OCI-LY1 (cell line): ENCODE measurements around the gene LIG3.
"Not testable (repeated sequence)": the region's sequence is repeated elsewhere in the genome, so short reads cannot be mapped to it uniquely, and the experiment has no call there.

ENCODE experiments used
- H2AFZ ChIP-seq: fragments of 200-600 bp; sonication (generic), shearing (Covaris generic); 2 replicates; pipeline ENCODE4 v1.6.0; 2014; ENCODE audit warnings: antibody characterized with exemption, mild to moderate bottlenecking, low read length
- H3F3A ChIP-seq: fragments of 200-600 bp; sonication (generic), shearing (Covaris generic); 2 replicates; pipeline ENCODE4 v1.6.0; 2014; ENCODE audit warnings: mild to moderate bottlenecking, antibody characterized with exemption, low read length, moderate library complexity; ENCODE audit not compliant: insufficient read depth
- H3K27ac ChIP-seq: fragments of 200-600 bp; sonication (generic); 2 replicates; pipeline ENCODE4 v1.5.1; 2014; ENCODE audit warnings: low read length, mixed run types, mild to moderate bottlenecking, low read depth; ENCODE audit not compliant: poor library complexity, severe bottlenecking
- H3K27me3 ChIP-seq: fragments of 200-600 bp; sonication (generic); 2 replicates; pipeline ENCODE4 v1.6.0; 2014; ENCODE audit warnings: antibody characterized with exemption, mild to moderate bottlenecking, low read length, moderate library complexity; ENCODE audit not compliant: insufficient read depth
- H3K36me3 ChIP-seq: fragments of 200-600 bp; sonication (generic); 2 replicates; pipeline ENCODE4 v1.6.1; 2014; ENCODE audit warnings: mild to moderate bottlenecking, antibody characterized with exemption, low read length, moderate library complexity, mixed read lengths; ENCODE audit not compliant: insufficient read depth
- H3K4me1 ChIP-seq: fragments of 200-600 bp; sonication (generic); 2 replicates; pipeline ENCODE4 v1.5.1; 2014; ENCODE audit warnings: mild to moderate bottlenecking, low read length, moderate library complexity; ENCODE audit not compliant: insufficient read depth, severe bottlenecking
- H3K4me2 ChIP-seq: fragments of 200-600 bp; sonication (generic), shearing (Covaris generic); 2 replicates; pipeline ENCODE4 v1.6.1; 2014; ENCODE audit warnings: low read length
- H3K4me3 ChIP-seq: fragments of 200-600 bp; sonication (generic); 2 replicates; pipeline ENCODE4 v1.5.1; 2014; ENCODE audit warnings: low read length, low read depth, mild to moderate bottlenecking, mixed read lengths; ENCODE audit not compliant: poor library complexity, severe bottlenecking
- H3K79me2 ChIP-seq: fragments of 200-600 bp; shearing (Covaris generic); 2 replicates; pipeline ENCODE4 v1.6.1; 2016; ENCODE audit warnings: mixed run types, low read length, mixed read lengths; ENCODE audit not compliant: insufficient read depth
- H3K9ac ChIP-seq: fragments of 200-600 bp; sonication (generic), shearing (Covaris generic); 2 replicates; pipeline ENCODE4 v1.6.1; 2014; ENCODE audit warnings: mild to moderate bottlenecking, low read length, mixed read lengths
- H3K9me2 ChIP-seq: fragments of 200-600 bp; sonication (generic), shearing (Covaris generic); 2 replicates; pipeline ENCODE4 v1.6.1; 2014; ENCODE audit warnings: low read depth, mild to moderate bottlenecking, low read length, mixed read lengths
- H3K9me3 ChIP-seq: fragments of 200-600 bp; shearing (Covaris generic); 2 replicates; pipeline ENCODE4 v1.6.1; 2014; ENCODE audit warnings: low read length, mixed read lengths
- H4K20me1 ChIP-seq: fragments of 200-600 bp; sonication (generic), shearing (Covaris generic); 2 replicates; pipeline ENCODE4 v1.6.0; 2016; ENCODE audit warnings: mild to moderate bottlenecking, low read length; ENCODE audit not compliant: insufficient read depth
- EZH2 ChIP-seq: fragments of 200-600 bp; sonication (generic), shearing (Covaris generic); IDR thresholded peaks from 2 replicates; pipeline ENCODE4 v1.8.0; 2017; ENCODE audit warnings: borderline replicate concordance, mixed run types, mild to moderate bottlenecking, antibody characterized with exemption, low read length, moderate library complexity, mixed read lengths
- TF ChIP-seq, protein P1 (sequence below): fragments of 200-600 bp; sonication (generic), shearing (Covaris generic); IDR thresholded peaks from 2 replicates; pipeline ENCODE4 v1.5.1; 2017; ENCODE audit warnings: mild to moderate bottlenecking, antibody characterized with exemption, low read length, moderate library complexity, mixed read lengths

Gene LIG3

DNA sequence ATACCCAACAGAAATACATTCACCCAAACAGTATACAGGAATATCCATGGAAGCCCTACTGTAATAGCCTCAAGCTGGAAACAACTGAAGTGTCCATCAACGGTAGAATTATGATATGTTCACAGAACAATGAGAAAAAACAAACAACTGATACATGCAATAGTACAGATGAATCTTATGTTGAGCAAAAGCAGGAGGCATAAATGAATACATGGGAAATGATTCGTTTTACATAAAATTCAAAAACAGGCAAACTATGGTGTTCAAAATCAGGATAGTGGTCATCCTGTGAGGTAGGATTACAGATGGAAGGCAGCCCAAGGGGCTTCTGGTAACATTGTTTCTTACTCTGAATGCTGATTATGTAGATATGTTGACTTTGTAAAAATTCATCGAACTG is 58.1 kb downstream of the LIG3 start:
- no peak overlapping the region for H3K27ac ChIP-seq
- H3F3A ChIP-seq, result no peaks in the 10 kb centered on the region
- H3K36me3 ChIP-seq, result no peaks in the 10 kb centered on the region
- H3K27me3 ChIP-seq, result no peaks in the 10 kb centered on the region; the same call in 1 of the 2 replicates
- no peaks in the 10 kb centered on the region for H3K4me1 ChIP-seq
- H3K9ac ChIP-seq, result no peak overlapping the region
- TF ChIP-seq, protein P1, sequence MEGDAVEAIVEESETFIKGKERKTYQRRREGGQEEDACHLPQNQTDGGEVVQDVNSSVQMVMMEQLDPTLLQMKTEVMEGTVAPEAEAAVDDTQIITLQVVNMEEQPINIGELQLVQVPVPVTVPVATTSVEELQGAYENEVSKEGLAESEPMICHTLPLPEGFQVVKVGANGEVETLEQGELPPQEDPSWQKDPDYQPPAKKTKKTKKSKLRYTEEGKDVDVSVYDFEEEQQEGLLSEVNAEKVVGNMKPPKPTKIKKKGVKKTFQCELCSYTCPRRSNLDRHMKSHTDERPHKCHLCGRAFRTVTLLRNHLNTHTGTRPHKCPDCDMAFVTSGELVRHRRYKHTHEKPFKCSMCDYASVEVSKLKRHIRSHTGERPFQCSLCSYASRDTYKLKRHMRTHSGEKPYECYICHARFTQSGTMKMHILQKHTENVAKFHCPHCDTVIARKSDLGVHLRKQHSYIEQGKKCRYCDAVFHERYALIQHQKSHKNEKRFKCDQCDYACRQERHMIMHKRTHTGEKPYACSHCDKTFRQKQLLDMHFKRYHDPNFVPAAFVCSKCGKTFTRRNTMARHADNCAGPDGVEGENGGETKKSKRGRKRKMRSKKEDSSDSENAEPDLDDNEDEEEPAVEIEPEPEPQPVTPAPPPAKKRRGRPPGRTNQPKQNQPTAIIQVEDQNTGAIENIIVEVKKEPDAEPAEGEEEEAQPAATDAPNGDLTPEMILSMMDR, result no peak
- TF ChIP-seq EZH2, result no peak
- H4K20me1 ChIP-seq, result no peaks in the 10 kb centered on the region
- no peak overlapping the region for H3K4me3 ChIP-seq
- H3K9me3 ChIP-seq, result no peaks in the 10 kb centered on the region
- H2AFZ ChIP-seq, result no peak overlapping the region
- no peak overlapping the region for H3K4me2 ChIP-seq
- no peaks in the 10 kb centered on the region for H3K9me2 ChIP-seq
- H3K79me2 ChIP-seq, result no peaks in the 10 kb centered on the region

DNA sequence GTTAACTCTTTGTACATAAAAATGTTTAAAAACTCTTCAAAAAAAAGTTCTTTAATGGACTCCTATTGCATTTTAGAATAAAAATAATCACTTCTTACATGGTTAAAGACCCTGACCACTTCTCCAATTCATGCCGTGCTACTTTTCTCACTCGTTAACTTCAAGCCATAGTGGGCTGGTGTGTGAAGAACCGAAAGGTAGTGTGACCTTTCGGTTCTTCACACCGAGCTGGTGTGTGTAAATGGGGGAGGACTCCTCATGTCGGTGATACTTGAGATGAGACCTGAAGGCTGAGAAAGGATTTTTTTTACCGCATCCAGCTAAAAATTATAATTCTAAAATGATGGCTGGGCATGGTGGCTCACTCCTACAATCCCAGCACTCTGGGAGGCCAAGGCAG is 61.1 kb downstream of the LIG3 start:
- Histone ChIP-seq H3K4me1 (no peaks in the 10 kb centered on the region), H3K4me2 (no peak overlapping the region), H3F3A (no peaks in the 10 kb centered on the region), H3K4me3 (no peak overlapping the region), H4K20me1 (no peaks in the 10 kb centered on the region), H3K9ac (no peak overlapping the region), H2AFZ (no peak overlapping the region), H3K27ac (no peak overlapping the region), H3K27me3 (no peaks in the 10 kb centered on the region; the same call in 1 of the 2 replicates), H3K79me2 (no peaks in the 10 kb centered on the region), H3K9me2 (no peaks in the 10 kb centered on the region), H3K9me3 (no peaks in the 10 kb centered on the region), H3K36me3 (no peaks in the 10 kb centered on the region)
- TF ChIP-seq EZH2, result no peak
- TF ChIP-seq, protein P1, result no peak

DNA sequence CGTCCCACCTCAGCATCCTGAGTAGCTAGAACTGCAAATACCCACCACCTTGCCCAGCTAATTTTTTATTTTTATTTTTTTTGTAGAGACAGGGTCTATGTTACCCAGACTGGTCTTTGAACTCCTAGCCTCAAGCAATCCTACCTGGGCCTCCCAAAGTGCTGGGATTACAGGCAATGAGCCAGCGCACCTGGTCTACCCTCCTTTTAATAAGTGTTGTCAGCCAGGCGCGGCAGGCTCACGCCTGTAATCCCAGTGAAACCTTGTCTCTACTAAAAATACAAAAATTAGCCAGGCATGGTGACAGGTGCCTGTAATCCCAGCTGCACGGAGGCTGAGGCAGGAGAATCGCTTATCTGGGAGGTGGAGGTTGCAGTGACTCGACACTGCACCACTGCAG is 63.9 kb downstream of the LIG3 start:
- H3K27me3 ChIP-seq, result no peaks in the 10 kb centered on the region; the same call in 1 of the 2 replicates
- H3K4me1 ChIP-seq, result no peaks in the 10 kb centered on the region
- no peaks in the 10 kb centered on the region for H3K79me2 ChIP-seq
- H3K4me3 ChIP-seq, result no peak overlapping the region
- no peaks in the 10 kb centered on the region for H3F3A ChIP-seq
- TF ChIP-seq, protein P1, result no peak
- TF ChIP-seq EZH2, result no peak
- H3K27ac ChIP-seq, result no peak overlapping the region
- no peaks in the 10 kb centered on the region for H3K9me2 ChIP-seq
- H3K9me3 ChIP-seq, result no peaks in the 10 kb centered on the region
- no peaks in the 10 kb centered on the region for H4K20me1 ChIP-seq
- no peak overlapping the region for H3K9ac ChIP-seq
- H2AFZ ChIP-seq, result no peak overlapping the region
- no peak overlapping the region for H3K4me2 ChIP-seq
- H3K36me3 ChIP-seq, result no peaks in the 10 kb centered on the region

DNA sequence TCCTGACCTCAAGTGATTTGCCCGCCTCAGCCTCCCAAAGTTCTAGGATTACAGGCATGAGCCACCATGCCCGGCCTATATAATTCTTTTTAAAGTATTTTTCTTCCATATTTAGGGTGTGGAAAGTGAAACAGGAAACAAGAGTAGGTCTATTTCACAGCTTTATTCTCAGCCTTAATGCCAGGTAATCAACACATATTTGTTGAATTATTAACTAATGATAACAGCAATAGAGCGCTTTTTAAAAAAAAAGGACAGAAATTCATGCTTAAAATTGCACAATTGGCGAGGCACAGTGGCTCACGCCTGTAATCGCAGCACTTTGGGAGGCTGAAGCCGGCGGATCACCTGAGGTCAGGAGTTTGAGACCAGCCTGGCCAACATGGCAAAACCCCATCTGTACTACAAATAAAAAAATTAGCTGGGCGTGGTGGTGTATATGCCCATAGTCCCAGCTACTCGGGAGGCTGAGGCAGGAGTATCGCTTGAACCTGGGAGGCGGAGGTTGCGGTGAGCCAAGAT is 65.2 kb downstream of the LIG3 start:
- H3K4me3 ChIP-seq, H3K27me3 ChIP-seq, H3K9ac ChIP-seq, H3K36me3 ChIP-seq, H3K27ac ChIP-seq, H4K20me1 ChIP-seq, H3K9me3 ChIP-seq, H3K4me2 ChIP-seq, H3K9me2 ChIP-seq, H3K79me2 ChIP-seq, H3F3A ChIP-seq, H2AFZ ChIP-seq, H3K4me1 ChIP-seq: not testable (repeated sequence)
